Neural progenitor cell (in vitro differentiated cells): ENCODE data around the gene RSPH9.

Source experiments
- EZH2 ChIP-seq: fragments of 200-600 bp; sonication (generic); IDR thresholded peaks from 2 replicates; pipeline ENCODE4 v1.6.1; 2017; ENCODE audit warnings: antibody characterized with exemption, mild to moderate bottlenecking, moderate library complexity
- EZH2phosphoT487 ChIP-seq: fragments of 200-600 bp; sonication (generic); IDR thresholded peaks from 2 replicates; pipeline ENCODE4 v1.6.1; 2017; ENCODE audit warnings: antibody characterized with exemption
- TF ChIP-seq, protein P1 (sequence below): fragments of 200-600 bp; sonication (generic); IDR thresholded peaks from 2 replicates; pipeline ENCODE4 v1.5.1; 2017; ENCODE audit warnings: antibody characterized with exemption, mild to moderate bottlenecking

GRCh38 chr6:43629104-43629504 lies 15.7 kb upstream of the RSPH9 start, which contains the start of gene GTPBP2:
- TF ChIP-seq, protein P1, sequence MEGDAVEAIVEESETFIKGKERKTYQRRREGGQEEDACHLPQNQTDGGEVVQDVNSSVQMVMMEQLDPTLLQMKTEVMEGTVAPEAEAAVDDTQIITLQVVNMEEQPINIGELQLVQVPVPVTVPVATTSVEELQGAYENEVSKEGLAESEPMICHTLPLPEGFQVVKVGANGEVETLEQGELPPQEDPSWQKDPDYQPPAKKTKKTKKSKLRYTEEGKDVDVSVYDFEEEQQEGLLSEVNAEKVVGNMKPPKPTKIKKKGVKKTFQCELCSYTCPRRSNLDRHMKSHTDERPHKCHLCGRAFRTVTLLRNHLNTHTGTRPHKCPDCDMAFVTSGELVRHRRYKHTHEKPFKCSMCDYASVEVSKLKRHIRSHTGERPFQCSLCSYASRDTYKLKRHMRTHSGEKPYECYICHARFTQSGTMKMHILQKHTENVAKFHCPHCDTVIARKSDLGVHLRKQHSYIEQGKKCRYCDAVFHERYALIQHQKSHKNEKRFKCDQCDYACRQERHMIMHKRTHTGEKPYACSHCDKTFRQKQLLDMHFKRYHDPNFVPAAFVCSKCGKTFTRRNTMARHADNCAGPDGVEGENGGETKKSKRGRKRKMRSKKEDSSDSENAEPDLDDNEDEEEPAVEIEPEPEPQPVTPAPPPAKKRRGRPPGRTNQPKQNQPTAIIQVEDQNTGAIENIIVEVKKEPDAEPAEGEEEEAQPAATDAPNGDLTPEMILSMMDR: no peak
- TF ChIP-seq EZH2 (no peak), EZH2phosphoT487 (no peak)
